PC-3 (cell line): Measurements from ENCODE around the gene EYS. TPM values are rescaled to one million over a fixed set of nuclear protein-coding genes. Genes with fewer than 3 reads are reported as not detected.

Experiments
- ATAC-seq: fragments of 200-7000 bp; cut with Tn5 transposase; 2 replicates; pipeline ENCODE4 v1.9.1; 2020; ENCODE audit warnings: mild to moderate bottlenecking, moderate library complexity
- BruUV-seq: library from RNA; stranded (reverse); fragments of 400-500 nt; replicated peaks from 2 replicates; lab custom pipeline; 2021; lab: Mats Ljungman, UMichigan
- CTCF ChIA-PET: fragments of 300-600 bp; sonication (Branson Sonifier 250); formaldehyde crosslinking; loops from one replicate; lab custom pipeline; 2022; ENCODE audit warnings: antibody characterized with exemption; lab: Charles Lee
- POLR2A ChIA-PET: fragments of 300-600 bp; sonication (Branson Sonifier 250); formaldehyde crosslinking; loops from one replicate; lab custom pipeline; 2022; ENCODE audit warnings: antibody characterized with exemption; ENCODE audit not compliant: unreplicated experiment; lab: Charles Lee
- DNase-seq: peaks from one replicate; pipeline ENCODE4 v3.0.0-alpha.2; 2015
- H2AFZ ChIP-seq: fragments of 300-600 bp; sonication (generic); 2 replicates; pipeline ENCODE4 v1.6.0; 2016; ENCODE audit warnings: antibody characterized with exemption, low read length
- H3F3A ChIP-seq: fragments of 300-600 bp; sonication (generic); one replicate; pipeline ENCODE4 v1.6.0; 2017; ENCODE audit warnings: antibody characterized with exemption, low read length, control low read depth, mild to moderate bottlenecking; ENCODE audit not compliant: unreplicated experiment
- H3K27ac ChIP-seq: fragments of 300-600 bp; sonication (generic); 2 replicates; pipeline ENCODE4 v1.5.1; 2016; ENCODE audit warnings: mild to moderate bottlenecking, low read length
- H3K27me3 ChIP-seq: fragments of 300-600 bp; sonication (generic); 2 replicates; pipeline ENCODE4 v1.6.1; 2016; ENCODE audit warnings: low read length, mixed read lengths
- H3K36me3 ChIP-seq: fragments of 300-600 bp; sonication (generic); 2 replicates; pipeline ENCODE4 v1.6.1; 2016; ENCODE audit warnings: low read depth, mixed run types, low read length, mixed read lengths
- H3K4me1 ChIP-seq: fragments of 300-600 bp; sonication (generic); 2 replicates; pipeline ENCODE4 v1.5.1; 2016; ENCODE audit warnings: low read length; ENCODE audit not compliant: insufficient read depth
- H3K4me2 ChIP-seq: fragments of 300-600 bp; sonication (generic); 2 replicates; pipeline ENCODE4 v1.6.0; 2016; ENCODE audit warnings: low read length
- H3K4me3 ChIP-seq: fragments of 300-600 bp; sonication (generic); 2 replicates; pipeline ENCODE4 v1.5.1; 2016; ENCODE audit warnings: mild to moderate bottlenecking, low read length, mixed read lengths
- H3K79me2 ChIP-seq: fragments of 300-600 bp; sonication (generic); 2 replicates; pipeline ENCODE4 v1.6.1; 2017; ENCODE audit warnings: low read length, mixed read lengths
- H3K9ac ChIP-seq: fragments of 300-600 bp; sonication (generic); 2 replicates; pipeline ENCODE4 v1.6.0; 2016; ENCODE audit warnings: mild to moderate bottlenecking, low read length
- H3K9me2 ChIP-seq: fragments of 300-600 bp; sonication (generic); replicated peaks from 2 replicates; pipeline ENCODE4 v1.6.1; 2016; ENCODE audit warnings: mixed run types, low read length, mixed read lengths
- H3K9me3 ChIP-seq: fragments of 300-600 bp; sonication (generic); 2 replicates; pipeline ENCODE4 v1.6.1; 2016; ENCODE audit warnings: low read length, mixed read lengths
- H4K20me1 ChIP-seq: fragments of 300-600 bp; sonication (generic); 2 replicates; pipeline ENCODE4 v1.6.1; 2016; ENCODE audit warnings: low read length, mixed read lengths
- EZH2 ChIP-seq: fragments of 300-600 bp; sonication (generic); IDR thresholded peaks from one replicate; pipeline ENCODE4 v1.6.1; 2017; ENCODE audit warnings: antibody characterized with exemption, mild to moderate bottlenecking, low read length; ENCODE audit not compliant: unreplicated experiment
- EZH2phosphoT487 ChIP-seq: fragments of 300-600 bp; sonication (generic); IDR thresholded peaks from 2 replicates; pipeline ENCODE4 v1.6.1; 2018; ENCODE audit warnings: mild to moderate bottlenecking, antibody characterized with exemption, low read length, borderline replicate concordance
- intact Hi-C: fragments of 100-400 bp; cut with micrococcal nuclease; formaldehyde crosslinking; loops from 2 replicates; pipeline ENCODE4 v1.9.0; 2023
- total RNA-seq: library from RNA; depleted of rRNA; stranded (reverse); fragments of >200 nt; gene quantifications from 2 replicates; pipeline ENCODE4 v1.2.3, GENCODE V29; 2014
- TF ChIP-seq, protein P1 (sequence below): fragments of 300-600 bp; sonication (generic); conservative IDR thresholded peaks from 2 replicates; pipeline ENCODE4 v1.5.1; 2017; ENCODE audit warnings: antibody characterized with exemption, low read depth, mild to moderate bottlenecking, low read length

The EYS gene
- total RNA-seq, 1 experiment from 2014 or later: 0.07 TPM

DNA sequence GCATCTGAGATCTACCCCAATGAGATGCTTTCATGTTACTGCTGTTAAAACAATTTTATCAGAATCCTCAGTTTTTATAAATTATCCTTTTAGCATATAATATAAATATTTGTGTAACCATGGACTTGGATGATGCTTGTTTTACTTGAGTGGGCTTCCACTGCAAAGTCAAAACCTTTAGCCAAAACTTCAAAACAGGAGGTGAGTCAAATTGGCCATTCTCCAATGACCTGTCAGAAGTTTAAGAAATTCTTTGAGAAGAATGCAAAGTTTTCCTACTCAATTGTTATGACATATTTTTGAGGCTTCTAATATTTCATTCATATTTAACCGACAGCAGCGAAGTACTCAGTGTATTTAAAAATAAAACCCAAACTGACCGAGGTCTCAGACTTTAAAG is 507.9 kb downstream of the EYS start:
- intact Hi-C loops: no loop called here
- ATAC-seq: no peak
- Histone ChIP-seq H2AFZ (no peak overlapping the region), H3K4me1 (no peaks in the 10 kb centered on the region), H3K9me2 (no peaks in the 10 kb centered on the region), H3K4me2 (no peak overlapping the region), H3K27ac (no peak overlapping the region), H3K79me2 (no peaks in the 10 kb centered on the region), H4K20me1 (no peaks in the 10 kb centered on the region), H3K36me3 (no peaks in the 10 kb centered on the region), H3K9me3 (no peaks in the 10 kb centered on the region), H3F3A (no peaks in the 10 kb centered on the region), H3K9ac (no peak overlapping the region), H3K27me3 (no peaks in the 10 kb centered on the region), H3K4me3 (no peak overlapping the region)
- ChIA-PET POLR2A (no interaction called here), CTCF (no interaction called here)
- DNase-seq: peak; percentile 14
- TF ChIP-seq, protein P1, sequence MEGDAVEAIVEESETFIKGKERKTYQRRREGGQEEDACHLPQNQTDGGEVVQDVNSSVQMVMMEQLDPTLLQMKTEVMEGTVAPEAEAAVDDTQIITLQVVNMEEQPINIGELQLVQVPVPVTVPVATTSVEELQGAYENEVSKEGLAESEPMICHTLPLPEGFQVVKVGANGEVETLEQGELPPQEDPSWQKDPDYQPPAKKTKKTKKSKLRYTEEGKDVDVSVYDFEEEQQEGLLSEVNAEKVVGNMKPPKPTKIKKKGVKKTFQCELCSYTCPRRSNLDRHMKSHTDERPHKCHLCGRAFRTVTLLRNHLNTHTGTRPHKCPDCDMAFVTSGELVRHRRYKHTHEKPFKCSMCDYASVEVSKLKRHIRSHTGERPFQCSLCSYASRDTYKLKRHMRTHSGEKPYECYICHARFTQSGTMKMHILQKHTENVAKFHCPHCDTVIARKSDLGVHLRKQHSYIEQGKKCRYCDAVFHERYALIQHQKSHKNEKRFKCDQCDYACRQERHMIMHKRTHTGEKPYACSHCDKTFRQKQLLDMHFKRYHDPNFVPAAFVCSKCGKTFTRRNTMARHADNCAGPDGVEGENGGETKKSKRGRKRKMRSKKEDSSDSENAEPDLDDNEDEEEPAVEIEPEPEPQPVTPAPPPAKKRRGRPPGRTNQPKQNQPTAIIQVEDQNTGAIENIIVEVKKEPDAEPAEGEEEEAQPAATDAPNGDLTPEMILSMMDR: no peak
- no peak for TF ChIP-seq EZH2
- TF ChIP-seq EZH2phosphoT487: no peak
- no TSS peak for BruUV-seq

DNA sequence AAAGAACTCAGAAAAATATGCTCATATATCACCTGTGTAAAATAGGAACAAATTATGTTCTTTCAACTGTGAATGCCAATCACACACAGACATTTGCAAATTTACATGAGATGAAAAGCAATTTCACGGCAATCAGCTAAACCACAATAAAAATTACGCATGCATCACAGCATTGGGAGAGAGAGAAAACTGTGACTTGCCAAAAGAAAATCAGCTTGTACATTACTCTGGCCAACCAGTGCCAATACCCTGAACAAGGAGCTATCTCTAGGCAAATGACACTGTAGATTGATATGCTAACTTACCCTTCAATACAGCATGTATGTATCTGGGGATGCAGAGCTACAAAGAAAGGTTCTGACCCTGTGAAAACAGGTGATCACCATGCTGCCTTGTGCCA is 515.6 kb downstream of the EYS start:
- Histone ChIP-seq H3K27me3 (no peaks in the 10 kb centered on the region), H3K4me2 (no peak overlapping the region), H3K9me2 (no peaks in the 10 kb centered on the region), H3K36me3 (no peaks in the 10 kb centered on the region), H3K27ac (no peak overlapping the region), H3F3A (no peaks in the 10 kb centered on the region), H4K20me1 (no peaks in the 10 kb centered on the region), H3K9me3 (no peaks in the 10 kb centered on the region), H2AFZ (no peak overlapping the region), H3K9ac (no peak overlapping the region), H3K4me3 (no peak overlapping the region), H3K79me2 (no peaks in the 10 kb centered on the region), H3K4me1 (no peaks in the 10 kb centered on the region)
- no TSS peak for BruUV-seq
- POLR2A ChIA-PET: no interaction called here
- DNase-seq (no peak), ATAC-seq (no peak)
- TF ChIP-seq EZH2: no peak
- TF ChIP-seq, protein P1: no peak
- no peak for TF ChIP-seq EZH2phosphoT487
- CTCF ChIA-PET: no interaction called here
- intact Hi-C loops: no loop called here

DNA sequence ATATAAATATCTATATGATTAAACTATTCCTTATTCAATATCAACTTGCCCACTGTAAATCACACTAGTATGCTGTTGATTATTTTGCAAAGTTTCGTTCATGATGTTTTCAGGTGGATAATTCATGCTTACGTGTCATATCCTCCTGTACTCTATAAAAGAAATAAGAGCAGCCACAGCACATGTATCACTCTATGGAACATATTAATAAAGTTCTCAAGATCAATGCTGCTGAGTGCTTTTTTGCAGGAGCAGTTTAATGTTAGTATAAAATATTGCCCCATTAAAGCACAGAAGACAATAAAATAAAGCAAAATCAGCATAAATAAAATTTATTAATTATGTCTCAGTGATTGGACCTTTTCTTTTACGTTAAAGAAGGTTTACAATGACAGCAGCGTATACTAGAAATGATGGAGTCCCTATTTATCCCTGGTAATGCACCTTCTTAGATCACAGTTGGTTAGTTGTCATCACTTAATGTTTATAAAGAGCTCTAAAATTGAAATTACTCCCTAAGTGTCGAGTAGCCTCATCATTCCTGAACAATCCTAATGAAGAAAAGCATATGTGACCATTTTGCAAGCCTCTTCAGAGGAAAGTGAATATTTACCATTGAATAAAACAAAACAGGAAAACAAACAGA is 517.7 kb downstream of the EYS start:
- Histone ChIP-seq H3K4me2 (no peak overlapping the region), H3K4me3 (no peak overlapping the region)
- BruUV-seq: no TSS peak

More for the DNA sequence above, 517.7 kb downstream of the EYS start:
- H3K9me3 ChIP-seq: no peaks in the 10 kb centered on the region
- CTCF ChIA-PET: no interaction called here
- no peak overlapping the region for H3K27ac ChIP-seq
- ATAC-seq (no peak), DNase-seq (no peak)
- H3K27me3 ChIP-seq: no peaks in the 10 kb centered on the region
- intact Hi-C loops: no loop called here
- no peaks in the 10 kb centered on the region for H3F3A ChIP-seq
- no peaks in the 10 kb centered on the region for H3K9me2 ChIP-seq
- no peak overlapping the region for H3K9ac ChIP-seq
- POLR2A ChIA-PET: no interaction called here
- no peaks in the 10 kb centered on the region for H3K4me1 ChIP-seq
- no peaks in the 10 kb centered on the region for H3K79me2 ChIP-seq
- no peak for TF ChIP-seq EZH2phosphoT487
- TF ChIP-seq, protein P1: no peak
- TF ChIP-seq EZH2: no peak
- H3K36me3 ChIP-seq: no peaks in the 10 kb centered on the region
- no peaks in the 10 kb centered on the region for H4K20me1 ChIP-seq
- no peak overlapping the region for H2AFZ ChIP-seq
